GM13976 (cell line): Measurements from ENCODE around the gene HS6ST2.

ENCODE experiments used
- DNase-seq: peaks from one replicate; pipeline ENCODE4 v3.0.0; 2012; ENCODE audit warnings: low spot score
- CTCF ChIP-seq: IDR thresholded peaks from 2 replicates; pipeline ENCODE4 v1.5.1; 2012; ENCODE audit warnings: borderline replicate concordance, mild to moderate bottlenecking; ENCODE audit not compliant: insufficient read depth; ENCODE audit errors: extremely low read depth, missing control alignments, control extremely low read depth
- in situ Hi-C: fragments of 300-500 bp; cut with MboI; formaldehyde crosslinking; loops from one replicate; pipeline ENCODE4 v1.12.0; 2022; ENCODE audit warnings: low sequenced_read_pairs, mixed read lengths, inconsistent platforms; ENCODE audit not compliant: unreplicated experiment

HS6ST2 gene

GRCh38 chrX:132638313-132638712, 320.1 kb downstream of the HS6ST2 start:
- no peak for DNase-seq
- no peak for TF ChIP-seq CTCF
- in situ Hi-C loops: no loop called here

GRCh38 chrX:132636080-132636479, 322.3 kb downstream of the HS6ST2 start:
- DNase-seq: no peak
- no peak for TF ChIP-seq CTCF

GRCh38 chrX:132634521-132634920, 323.9 kb downstream of the HS6ST2 start:
- TF ChIP-seq CTCF: no peak
- in situ Hi-C loops: no loop called here
- DNase-seq: no peak

More at GRCh38 chrX:132636080-132636479, 322.3 kb downstream of the HS6ST2 start:
- in situ Hi-C loops: no loop called here

GRCh38 chrX:132631579-132632232, 326.7 kb downstream of the HS6ST2 start:
- in situ Hi-C loops: no loop called here
- TF ChIP-seq CTCF: peak; percentile 20
- DNase-seq: peak; percentile 11

- in situ Hi-C loops: loop anchor here (25.0 kb wide), 2 partner anchors 537 to 787 kb away; no protein-coding TSS in a partner anchor
- TF ChIP-seq CTCF: no peak
- DNase-seq: no peak
Measured at GRCh38 chrX:132624466-132624865, 334.0 kb downstream of the HS6ST2 start.

- in situ Hi-C loops: loop anchor here (25.0 kb wide), 2 partner anchors 537 to 787 kb away; no protein-coding TSS in a partner anchor
- TF ChIP-seq CTCF: no peak
- DNase-seq: no peak
Measured at GRCh38 chrX:132623942-132624341, 334.5 kb downstream of the HS6ST2 start.
